ENCODE results near the gene ITGAD. TPM values are rescaled to one million over a fixed set of nuclear protein-coding genes. Genes with fewer than 3 reads are reported as not detected.

The ITGAD gene
- total and polyA plus RNA-seq, 2 experiments from 2014 or later = not detected

- no peak overlapping the region for H3K27ac ChIP-seq (ENCODE audit: low read depth)
- DNase-seq (ENCODE audit: low spot score) = no peak
- H3K36me3 ChIP-seq (ENCODE audit: insufficient read depth) = no peaks in the 10 kb centered on the region
- no peaks in the 10 kb centered on the region for H3F3A ChIP-seq (replicated peaks; ENCODE audit: low read depth)
- H3K9me3 Mint-ChIP-seq = peaks cover 3% of the 10 kb centered on the region
- no peaks in the 10 kb centered on the region for H4K20me1 ChIP-seq (replicated peaks; ENCODE audit: insufficient read depth)
- H3K4me3 Mint-ChIP-seq = no peak overlapping the region
- H3K4me1 ChIP-seq (ENCODE audit: insufficient read depth) = no peaks in the 10 kb centered on the region
- peaks cover 8% of the 10 kb centered on the region for H3K4me1 Mint-ChIP-seq
- no peaks in the 10 kb centered on the region for H3K79me2 ChIP-seq (replicated peaks; ENCODE audit: insufficient read depth)
- H3K4me3 ChIP-seq = no peak overlapping the region
- H3K4me2 ChIP-seq = no peak overlapping the region
- ATAC-seq = no peak
- H3K27ac Mint-ChIP-seq = no peak overlapping the region
- peaks cover 6% of the 10 kb centered on the region for H3K27me3 Mint-ChIP-seq (ENCODE audit: insufficient read depth, low read depth, poor library complexity)
- H3K9me2 ChIP-seq (ENCODE audit: insufficient read depth) = no peaks in the 10 kb centered on the region
- no peak overlapping the region for H2AFZ ChIP-seq
- no peak for TF ChIP-seq ZNF331 (CRISPR knock-in tag; IDR thresholded peaks at IDR 0.05; ENCODE audit: low read depth)
- TF ChIP-seq, protein P1, sequence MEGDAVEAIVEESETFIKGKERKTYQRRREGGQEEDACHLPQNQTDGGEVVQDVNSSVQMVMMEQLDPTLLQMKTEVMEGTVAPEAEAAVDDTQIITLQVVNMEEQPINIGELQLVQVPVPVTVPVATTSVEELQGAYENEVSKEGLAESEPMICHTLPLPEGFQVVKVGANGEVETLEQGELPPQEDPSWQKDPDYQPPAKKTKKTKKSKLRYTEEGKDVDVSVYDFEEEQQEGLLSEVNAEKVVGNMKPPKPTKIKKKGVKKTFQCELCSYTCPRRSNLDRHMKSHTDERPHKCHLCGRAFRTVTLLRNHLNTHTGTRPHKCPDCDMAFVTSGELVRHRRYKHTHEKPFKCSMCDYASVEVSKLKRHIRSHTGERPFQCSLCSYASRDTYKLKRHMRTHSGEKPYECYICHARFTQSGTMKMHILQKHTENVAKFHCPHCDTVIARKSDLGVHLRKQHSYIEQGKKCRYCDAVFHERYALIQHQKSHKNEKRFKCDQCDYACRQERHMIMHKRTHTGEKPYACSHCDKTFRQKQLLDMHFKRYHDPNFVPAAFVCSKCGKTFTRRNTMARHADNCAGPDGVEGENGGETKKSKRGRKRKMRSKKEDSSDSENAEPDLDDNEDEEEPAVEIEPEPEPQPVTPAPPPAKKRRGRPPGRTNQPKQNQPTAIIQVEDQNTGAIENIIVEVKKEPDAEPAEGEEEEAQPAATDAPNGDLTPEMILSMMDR (conservative IDR thresholded peaks at IDR 0.05; ENCODE audit: low read depth in 2 of 2) = no peak
- TF ChIP-seq, protein P2, sequence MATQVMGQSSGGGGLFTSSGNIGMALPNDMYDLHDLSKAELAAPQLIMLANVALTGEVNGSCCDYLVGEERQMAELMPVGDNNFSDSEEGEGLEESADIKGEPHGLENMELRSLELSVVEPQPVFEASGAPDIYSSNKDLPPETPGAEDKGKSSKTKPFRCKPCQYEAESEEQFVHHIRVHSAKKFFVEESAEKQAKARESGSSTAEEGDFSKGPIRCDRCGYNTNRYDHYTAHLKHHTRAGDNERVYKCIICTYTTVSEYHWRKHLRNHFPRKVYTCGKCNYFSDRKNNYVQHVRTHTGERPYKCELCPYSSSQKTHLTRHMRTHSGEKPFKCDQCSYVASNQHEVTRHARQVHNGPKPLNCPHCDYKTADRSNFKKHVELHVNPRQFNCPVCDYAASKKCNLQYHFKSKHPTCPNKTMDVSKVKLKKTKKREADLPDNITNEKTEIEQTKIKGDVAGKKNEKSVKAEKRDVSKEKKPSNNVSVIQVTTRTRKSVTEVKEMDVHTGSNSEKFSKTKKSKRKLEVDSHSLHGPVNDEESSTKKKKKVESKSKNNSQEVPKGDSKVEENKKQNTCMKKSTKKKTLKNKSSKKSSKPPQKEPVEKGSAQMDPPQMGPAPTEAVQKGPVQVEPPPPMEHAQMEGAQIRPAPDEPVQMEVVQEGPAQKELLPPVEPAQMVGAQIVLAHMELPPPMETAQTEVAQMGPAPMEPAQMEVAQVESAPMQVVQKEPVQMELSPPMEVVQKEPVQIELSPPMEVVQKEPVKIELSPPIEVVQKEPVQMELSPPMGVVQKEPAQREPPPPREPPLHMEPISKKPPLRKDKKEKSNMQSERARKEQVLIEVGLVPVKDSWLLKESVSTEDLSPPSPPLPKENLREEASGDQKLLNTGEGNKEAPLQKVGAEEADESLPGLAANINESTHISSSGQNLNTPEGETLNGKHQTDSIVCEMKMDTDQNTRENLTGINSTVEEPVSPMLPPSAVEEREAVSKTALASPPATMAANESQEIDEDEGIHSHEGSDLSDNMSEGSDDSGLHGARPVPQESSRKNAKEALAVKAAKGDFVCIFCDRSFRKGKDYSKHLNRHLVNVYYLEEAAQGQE (IDR thresholded peaks at IDR 0.05; ENCODE audit: unreplicated experiment) = no peak
- TF ChIP-seq ETS1 (IDR thresholded peaks at IDR 0.05) = no peak
- no peak for TF ChIP-seq POLR2AphosphoS5 (IDR thresholded peaks at IDR 0.05; ENCODE audit: low read depth)
- no peak for TF ChIP-seq JUNB (IDR thresholded peaks at IDR 0.05; ENCODE audit: unreplicated experiment)
- no peak for TF ChIP-seq ZNF462 (CRISPR knock-in tag; IDR thresholded peaks at IDR 0.05)
- TF ChIP-seq STAT1 (IDR thresholded peaks at IDR 0.05; ENCODE audit: unreplicated experiment) = no peak
- no peak for TF ChIP-seq EZH2phosphoT487 (IDR thresholded peaks at IDR 0.05; ENCODE audit: unreplicated experiment)
- no peak for TF ChIP-seq NANOG (IDR thresholded peaks at IDR 0.05; ENCODE audit: borderline replicate concordance)
- no peak for TF ChIP-seq ZNF114 (CRISPR knock-in tag; IDR thresholded peaks at IDR 0.05)
- TF ChIP-seq EZH2 (IDR thresholded peaks at IDR 0.05; ENCODE audit: low read depth, unreplicated experiment) = no peak
- TF ChIP-seq CREB1 (CRISPR knock-in tag; IDR thresholded peaks at IDR 0.05; ENCODE audit: low read depth) = no peak
- no peaks in the 10 kb centered on the region for H3K36me3 Mint-ChIP-seq (ENCODE audit: low read depth)
- H3K27me3 ChIP-seq (ENCODE audit: insufficient read depth) = no peaks in the 10 kb centered on the region
Observed at GRCh38 chr16:31380201-31380600, 12.9 kb upstream of the ITGAD start.

Measured in GM23338 (cell line).